ENCODE results near the gene CXorf65.
A peak's percentile ranks its signal among the peaks of the same experiment; 100 is the strongest.

Gene CXorf65

DNA sequence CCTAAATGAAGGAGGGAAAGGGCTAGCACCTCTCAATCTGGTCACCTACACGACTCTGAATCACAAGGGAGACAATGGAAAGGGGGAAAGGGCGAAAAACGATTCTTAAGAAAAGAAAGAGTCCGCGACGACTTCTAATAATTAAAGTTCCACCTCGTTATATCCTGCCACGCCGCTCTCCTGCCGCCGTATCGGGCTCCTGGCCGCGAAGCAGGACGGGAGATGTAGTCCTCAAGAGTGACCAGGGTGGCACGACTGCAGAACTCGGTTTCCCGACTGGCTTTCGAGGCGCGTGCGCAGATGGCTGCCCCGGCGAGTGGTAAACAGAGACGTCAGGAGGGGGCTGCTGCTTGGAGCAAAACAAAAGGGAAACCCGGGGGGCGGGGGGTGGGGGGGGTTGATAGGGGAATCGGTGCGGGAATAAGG lies 11.0 kb downstream of the CXorf65 start, which contains the start of gene FOXO4:
TSS of gene FOXO4 (plus strand) at position 297 of the 426 bp plus-strand sequence. CDS start 678 bp downstream, outside the sequence.
- Histone ChIP-seq H3K9ac (no peak within 1 kb of the TSS), H3K9me3 (ENCODE audit: control insufficient read depth, low read length) (no peaks in the 10 kb centered on the region), H3K27ac (no peak within 1 kb of the TSS), H2AFZ (peak within 1 kb of the TSS; percentile 78), H3K79me2 (no peaks in the 10 kb centered on the region), H3K4me3 (ENCODE audit: low read depth, low read length) (peak within 1 kb of the TSS; percentile 68), H3K36me3 (ENCODE audit: control insufficient read depth, insufficient read depth, low read length) (no peaks in the 10 kb centered on the region), H3K4me1 (no peaks in the 10 kb centered on the region), H3K4me2 (ENCODE audit: low read length) (peak within 1 kb of the TSS; percentile 68), H3K27me3 (ENCODE audit: control insufficient read depth, insufficient read depth, low read length) (no peaks in the 10 kb centered on the region)
- TF ChIP-seq, protein P1, sequence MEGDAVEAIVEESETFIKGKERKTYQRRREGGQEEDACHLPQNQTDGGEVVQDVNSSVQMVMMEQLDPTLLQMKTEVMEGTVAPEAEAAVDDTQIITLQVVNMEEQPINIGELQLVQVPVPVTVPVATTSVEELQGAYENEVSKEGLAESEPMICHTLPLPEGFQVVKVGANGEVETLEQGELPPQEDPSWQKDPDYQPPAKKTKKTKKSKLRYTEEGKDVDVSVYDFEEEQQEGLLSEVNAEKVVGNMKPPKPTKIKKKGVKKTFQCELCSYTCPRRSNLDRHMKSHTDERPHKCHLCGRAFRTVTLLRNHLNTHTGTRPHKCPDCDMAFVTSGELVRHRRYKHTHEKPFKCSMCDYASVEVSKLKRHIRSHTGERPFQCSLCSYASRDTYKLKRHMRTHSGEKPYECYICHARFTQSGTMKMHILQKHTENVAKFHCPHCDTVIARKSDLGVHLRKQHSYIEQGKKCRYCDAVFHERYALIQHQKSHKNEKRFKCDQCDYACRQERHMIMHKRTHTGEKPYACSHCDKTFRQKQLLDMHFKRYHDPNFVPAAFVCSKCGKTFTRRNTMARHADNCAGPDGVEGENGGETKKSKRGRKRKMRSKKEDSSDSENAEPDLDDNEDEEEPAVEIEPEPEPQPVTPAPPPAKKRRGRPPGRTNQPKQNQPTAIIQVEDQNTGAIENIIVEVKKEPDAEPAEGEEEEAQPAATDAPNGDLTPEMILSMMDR (IDR thresholded peaks at IDR 0.05): no peak

DNA sequence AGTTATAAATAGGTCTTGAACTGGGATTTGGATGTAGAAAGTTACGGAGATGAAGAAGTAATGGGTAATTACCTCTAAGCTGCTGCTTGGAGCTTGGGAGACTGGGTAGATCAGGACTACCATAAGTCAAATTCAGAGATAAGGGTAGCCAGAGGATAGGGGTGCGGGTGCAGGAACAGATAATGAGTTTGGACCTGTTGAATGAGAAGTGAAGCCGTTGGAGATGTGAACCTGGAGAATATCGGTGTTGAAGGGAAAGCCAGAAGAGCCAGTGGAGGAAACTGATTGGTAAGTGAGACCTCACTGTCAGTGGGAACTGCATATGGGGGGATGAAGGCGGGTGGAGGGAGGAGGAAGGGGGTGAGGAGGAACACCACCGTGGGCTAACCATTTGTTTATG lies 11.5 kb downstream of the CXorf65 start:
- no peak overlapping the region for H3K27ac ChIP-seq

DNA sequence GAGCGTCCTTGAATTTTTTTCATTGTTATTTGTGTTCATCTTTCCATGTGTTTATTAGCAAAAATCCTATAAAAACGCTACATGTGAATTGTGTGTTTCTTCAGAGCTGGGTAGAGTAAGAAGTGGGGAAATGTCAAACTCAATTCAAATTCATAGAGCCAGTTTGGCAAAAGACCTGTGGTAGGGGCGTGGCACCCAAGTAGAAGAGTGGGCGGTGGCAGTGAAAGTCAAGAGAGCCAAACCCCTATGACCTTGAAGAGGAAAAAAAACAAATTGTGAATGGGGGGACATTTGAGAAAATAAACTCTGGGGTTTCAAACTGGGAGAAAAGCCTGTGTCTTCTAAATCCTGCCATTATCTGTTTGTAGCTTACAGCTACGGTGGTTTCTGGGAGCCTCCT lies 15.3 kb downstream of the CXorf65 start:
- Histone ChIP-seq H3K4me3 (ENCODE audit: low read depth, low read length) (no peak overlapping the region), H3K4me1 (no peaks in the 10 kb centered on the region), H3K9ac (no peak overlapping the region), H3K9me3 (ENCODE audit: control insufficient read depth, low read length) (no peaks in the 10 kb centered on the region), H2AFZ (no peak overlapping the region), H3K4me2 (ENCODE audit: low read length) (no peak overlapping the region), H3K27ac (no peak overlapping the region), H3K36me3 (ENCODE audit: control insufficient read depth, insufficient read depth, low read length) (no peaks in the 10 kb centered on the region), H3K79me2 (no peaks in the 10 kb centered on the region), H3K27me3 (ENCODE audit: control insufficient read depth, insufficient read depth, low read length) (no peaks in the 10 kb centered on the region)
- TF ChIP-seq, protein P1 (IDR thresholded peaks at IDR 0.05): no peak

More for the DNA sequence above, 11.5 kb downstream of the CXorf65 start:
- Histone ChIP-seq H3K4me1 (no peaks in the 10 kb centered on the region), H3K4me3 (ENCODE audit: low read depth, low read length) (peak overlapping the region; percentile 68), H3K9ac (no peak overlapping the region), H2AFZ (peak overlapping the region; percentile 78), H3K9me3 (ENCODE audit: control insufficient read depth, low read length) (no peaks in the 10 kb centered on the region), H3K4me2 (ENCODE audit: low read length) (peak overlapping the region; percentile 68), H3K36me3 (ENCODE audit: control insufficient read depth, insufficient read depth, low read length) (no peaks in the 10 kb centered on the region), H3K79me2 (no peaks in the 10 kb centered on the region), H3K27me3 (ENCODE audit: control insufficient read depth, insufficient read depth, low read length) (no peaks in the 10 kb centered on the region)
- TF ChIP-seq, protein P1 (IDR thresholded peaks at IDR 0.05): no peak

DNA sequence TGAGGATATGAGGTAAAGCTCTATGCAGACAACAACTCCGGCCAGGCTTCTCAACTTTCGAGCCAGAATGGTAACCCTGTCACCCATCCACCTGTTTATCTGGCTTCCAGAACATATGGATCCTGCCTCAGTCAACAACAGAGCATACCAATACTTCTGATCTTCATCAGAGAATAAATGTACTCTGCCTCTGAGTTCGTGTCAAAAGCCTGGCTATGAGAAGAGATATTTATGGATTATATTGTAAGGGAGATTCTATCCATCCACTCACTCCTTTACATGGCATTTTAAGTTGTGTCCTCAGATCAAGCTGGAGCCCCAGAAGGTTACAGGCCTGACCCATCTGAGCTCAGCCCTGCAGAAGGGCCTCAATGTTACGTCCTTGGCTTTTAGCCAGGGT lies 20.6 kb downstream of the CXorf65 start:
- Histone ChIP-seq H3K4me3 (ENCODE audit: low read depth, low read length) (no peak overlapping the region), H3K4me1 (no peaks in the 10 kb centered on the region), H2AFZ (no peak overlapping the region), H3K79me2 (no peaks in the 10 kb centered on the region), H3K9ac (no peak overlapping the region), H3K27ac (no peak overlapping the region), H3K36me3 (ENCODE audit: control insufficient read depth, insufficient read depth, low read length) (no peaks in the 10 kb centered on the region), H3K27me3 (ENCODE audit: control insufficient read depth, insufficient read depth, low read length) (no peaks in the 10 kb centered on the region), H3K4me2 (ENCODE audit: low read length) (no peak overlapping the region), H3K9me3 (ENCODE audit: control insufficient read depth, low read length) (no peaks in the 10 kb centered on the region)
- TF ChIP-seq, protein P1 (IDR thresholded peaks at IDR 0.05): no peak

DNA sequence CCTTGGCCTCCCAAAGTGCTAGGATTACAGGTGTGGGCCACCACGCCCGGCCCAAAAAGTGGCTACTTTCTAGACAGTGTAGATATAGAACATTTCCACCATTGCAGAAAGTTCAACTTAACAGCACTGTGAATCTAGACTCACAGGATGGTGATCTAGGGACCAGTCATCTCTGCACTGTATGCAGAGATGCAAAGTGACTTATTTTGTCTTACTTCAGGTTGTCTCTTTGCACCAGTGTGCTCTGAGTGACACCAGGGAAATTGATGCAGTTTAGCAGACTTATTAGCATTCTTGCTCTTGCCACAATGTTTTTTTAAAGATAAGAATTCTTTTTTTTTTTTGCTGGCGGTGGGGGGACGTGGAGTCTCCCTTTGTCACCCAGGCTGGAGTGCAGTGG lies 23.7 kb downstream of the CXorf65 start:
- H3K79me2 ChIP-seq: no peaks in the 10 kb centered on the region
- no peak overlapping the region for H3K27ac ChIP-seq
- TF ChIP-seq, protein P1 (IDR thresholded peaks at IDR 0.05): no peak
- H3K9me3 ChIP-seq (ENCODE audit: control insufficient read depth, low read length): no peaks in the 10 kb centered on the region
- no peak overlapping the region for H2AFZ ChIP-seq
- H3K27me3 ChIP-seq (ENCODE audit: control insufficient read depth, insufficient read depth, low read length): no peaks in the 10 kb centered on the region
- H3K4me3 ChIP-seq (ENCODE audit: low read depth, low read length): no peak overlapping the region
- H3K9ac ChIP-seq: no peak overlapping the region
- no peaks in the 10 kb centered on the region for H3K36me3 ChIP-seq (ENCODE audit: control insufficient read depth, insufficient read depth, low read length)
- no peaks in the 10 kb centered on the region for H3K4me1 ChIP-seq
- H3K4me2 ChIP-seq (ENCODE audit: low read length): no peak overlapping the region
